ENCODE results near the gene LONP2.

GRCh38 chr16:48371393-48371780, 127.3 kb downstream of the LONP2 start:
- TF ChIP-seq CTCF (IDR thresholded peaks at IDR 0.05; ENCODE audit: low read depth, low read length): no peak
- TF ChIP-seq EZH2phosphoT487 (IDR thresholded peaks at IDR 0.05; ENCODE audit: low read depth): no peak

Data from OCI-LY3 (cell line).